ENCODE results near the gene ZSWIM4.

ZSWIM4 gene

DNA sequence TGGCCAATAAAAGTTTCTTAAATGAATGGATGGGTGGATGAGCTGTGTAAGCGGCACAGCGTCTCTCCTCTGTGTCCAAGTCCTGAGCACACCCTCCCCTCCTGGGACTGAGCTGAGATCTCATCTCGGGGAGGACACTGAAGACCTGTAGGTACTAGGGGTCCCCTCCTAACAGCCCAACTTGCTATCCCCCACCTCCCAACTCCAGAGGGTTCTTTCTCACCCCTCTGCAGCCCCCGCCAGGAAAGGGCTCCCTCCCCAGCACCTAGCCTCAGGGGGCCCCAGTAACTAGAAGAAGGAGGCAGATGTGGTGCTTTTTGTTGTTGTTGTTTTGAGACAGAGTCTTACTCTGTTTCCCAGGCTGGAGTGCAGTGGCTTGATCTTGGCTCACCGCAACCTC lies 80.6 kb downstream of the ZSWIM4 start:
- no peak for DNase-seq (ENCODE audit: low read depth)

GRCh38 chr19:13876834-13877233 lies 81.6 kb downstream of the ZSWIM4 start, which contains the start of gene NANOS3:
Gene NANOS3, plus strand, starts transcription at chr19:13877134. Its CDS starts 115 bp downstream, at chr19:13877249.
- DNase-seq (ENCODE audit: low read depth) = no peak

GRCh38 chr19:13877303-13877702 lies 82.1 kb downstream of the ZSWIM4 start:
- no peak for DNase-seq (ENCODE audit: low read depth)

DNA sequence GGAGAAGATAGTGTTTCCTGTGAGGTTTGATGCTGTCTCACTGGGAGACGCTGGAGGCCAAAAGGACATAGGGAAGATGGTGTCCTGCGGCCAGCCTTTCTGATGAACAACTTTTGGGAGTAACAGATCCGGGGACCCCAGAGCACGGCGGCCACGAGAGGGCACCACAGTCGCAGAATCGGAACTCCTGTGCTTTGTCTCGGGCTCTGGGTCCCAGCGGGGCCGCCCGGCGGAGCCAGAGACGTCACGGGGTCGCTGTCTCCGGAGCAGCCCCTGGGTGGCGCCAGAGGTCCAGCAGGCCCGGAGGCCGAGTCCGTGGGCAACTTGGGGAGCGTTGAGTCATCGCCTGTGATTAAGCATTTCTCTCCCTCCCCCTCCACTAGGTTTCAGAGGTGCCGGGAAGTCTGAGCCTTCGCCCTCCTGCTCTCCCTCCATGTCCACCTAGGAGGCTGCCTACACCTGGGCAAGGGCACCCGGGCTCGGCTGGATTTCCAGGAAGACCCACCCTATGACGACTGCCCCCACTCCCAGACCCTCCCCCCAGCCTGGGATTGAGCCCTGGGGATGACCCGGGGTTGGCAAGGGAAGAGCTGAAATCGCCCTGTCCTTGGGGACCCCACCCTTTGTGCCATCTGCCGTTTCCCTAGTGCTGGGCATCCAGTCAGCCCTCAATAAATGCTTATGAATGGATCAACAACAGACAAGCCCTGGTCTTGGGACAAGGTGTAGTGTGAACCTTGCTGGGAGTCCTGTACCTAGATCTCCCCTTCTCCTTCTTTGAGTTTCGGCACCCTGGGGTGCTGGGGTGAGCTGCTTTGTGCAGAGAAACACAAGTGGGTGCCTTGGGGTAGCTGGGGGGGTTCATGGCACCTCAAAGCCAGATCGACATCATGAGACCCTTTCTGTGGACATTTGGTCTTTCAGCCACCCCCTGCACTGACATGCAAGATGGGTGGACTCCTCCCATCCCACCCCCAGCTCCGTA lies 85.1 kb downstream of the ZSWIM4 start:
- DNase-seq (ENCODE audit: low read depth) = peak; percentile 98

DNA sequence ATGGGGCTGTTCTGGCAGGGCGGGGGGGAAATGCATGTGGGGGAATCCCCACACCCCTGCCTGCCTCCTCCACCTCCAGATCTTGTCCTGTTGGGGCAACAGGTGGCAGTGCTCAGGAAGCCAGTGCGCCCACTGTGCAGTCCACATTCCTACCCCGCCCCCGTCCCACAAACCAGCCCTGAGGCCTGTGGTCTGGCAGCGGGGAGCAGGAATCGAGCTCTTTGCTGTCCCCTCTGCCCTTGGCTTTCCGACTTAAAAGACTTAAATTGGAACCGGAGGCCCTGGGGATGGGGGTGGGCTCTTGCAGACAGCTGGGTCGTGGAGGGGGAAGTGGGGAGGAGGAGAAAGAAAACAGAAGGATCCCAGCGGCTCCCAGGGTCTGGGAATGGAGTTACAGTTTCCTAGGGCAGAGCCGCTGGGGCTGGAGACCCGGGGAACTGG lies 86.0 kb downstream of the ZSWIM4 start:
- no peak for DNase-seq (ENCODE audit: low read depth)

Measured in activated T-cell treated with anti-CD3 and anti-CD28 coated beads for 1 hour (primary cell).